ENCODE results near the gene SLC1A5. TPM values are rescaled to one million over a fixed set of nuclear protein-coding genes. Genes with fewer than 3 reads are reported as not detected.

SLC1A5 gene
- total and polyA plus RNA-seq, 7 donors: 3.2 to 12.6 (median 7.8) TPM

- ATAC-seq (peak; percentile 29 to 65 (median 51)), DNase-seq (peak in 1 of 2 donors; percentile 61)
- WGBS, 3 donors: 36 to 50% (median 40%) methylated on average over 7 of the region's 7 CpGs
- no peak for TF ChIP-seq CTCF (IDR thresholded peaks at IDR 0.05)
- Histone ChIP-seq H3K36me3 (ENCODE audit: insufficient read depth in 1 of 2, low read depth in 1 of 2) (peaks cover 3 to 20% of the 10 kb centered on the region in 2 donors), H3K9me3 (no peaks in the 10 kb centered on the region), H3K27ac (peak overlapping the region; percentile 46), H3K27me3 (ENCODE audit: insufficient read depth in 3 of 3, low read length in 2 of 3) (no peaks in the 10 kb centered on the region), H3K4me1 (peaks cover 23% of the 10 kb centered on the region), H3K4me3 (no peak overlapping the region)
- intact Hi-C loops (cut with DNase I): loop anchor here (5.0 to 10.0 kb wide), 2 partner anchors 232 to 235 kb away; no protein-coding TSS in a partner anchor
These were observed 28.5 kb downstream of the SLC1A5 start for GRCh38 chr19:46759817-46760333.

GRCh38 chr19:46759206-46759605 lies 29.2 kb downstream of the SLC1A5 start:
- Histone ChIP-seq H3K4me1 (peaks cover 23% of the 10 kb centered on the region), H3K4me3 (no peak overlapping the region), H3K36me3 (ENCODE audit: insufficient read depth in 1 of 2, low read depth in 1 of 2) (peaks cover 3 to 25% of the 10 kb centered on the region in 2 donors), H3K27ac (no peak overlapping the region), H3K9me3 (no peaks in the 10 kb centered on the region), H3K27me3 (ENCODE audit: insufficient read depth in 3 of 3, low read length in 2 of 3) (no peaks in the 10 kb centered on the region)
- WGBS, 3 donors: 75 to 85% (median 76%) methylated on average over 6 of the region's 6 CpGs
- no peak for ATAC-seq
- intact Hi-C loops (cut with DNase I): loop anchor here (5.0 to 10.0 kb wide), 2 partner anchors 233 to 236 kb away; no protein-coding TSS in a partner anchor
- TF ChIP-seq CTCF (IDR thresholded peaks at IDR 0.05): no peak
- no peak for DNase-seq

GRCh38 chr19:46756544-46756888 lies 31.9 kb downstream of the SLC1A5 start:
- DNase-seq (peak in 1 of 2 donors; percentile 29), ATAC-seq (no peak)
- intact Hi-C loops (cut with DNase I): loop anchor here (2.0 to 10.0 kb wide), 3 partner anchors 84 to 238 kb away; no protein-coding TSS in a partner anchor
- no peak overlapping the region for H3K27ac ChIP-seq
- no peak overlapping the region for H3K4me3 ChIP-seq
- H3K4me1 ChIP-seq: peaks cover 20% of the 10 kb centered on the region
- no peaks in the 10 kb centered on the region for H3K27me3 ChIP-seq (ENCODE audit: insufficient read depth in 3 of 3, low read length in 2 of 3)
- H3K36me3 ChIP-seq (ENCODE audit: insufficient read depth in 1 of 2, low read depth in 1 of 2): peaks cover 3 to 42% of the 10 kb centered on the region in 2 donors
- WGBS, 3 donors: 75 to 80% (median 80%) methylated on average over 29 to 30 of the region's 30 CpGs
- no peaks in the 10 kb centered on the region for H3K9me3 ChIP-seq
- TF ChIP-seq CTCF (IDR thresholded peaks at IDR 0.05): no peak

- Histone ChIP-seq H3K4me1 (peaks cover 15% of the 10 kb centered on the region), H3K4me3 (no peak overlapping the region), H3K9me3 (no peaks in the 10 kb centered on the region), H3K27ac (no peak overlapping the region), H3K27me3 (ENCODE audit: insufficient read depth in 3 of 3, low read length in 2 of 3) (no peaks in the 10 kb centered on the region), H3K36me3 (ENCODE audit: insufficient read depth in 1 of 2, low read depth in 1 of 2) (peaks cover 3 to 45% of the 10 kb centered on the region in 2 donors)
- intact Hi-C loops (cut with DNase I): loop anchor here (2.0 to 10.0 kb wide), 3 partner anchors 85 to 239 kb away; no protein-coding TSS in a partner anchor
- WGBS, 3 donors: 89 to 94% (median 90%) methylated on average over 72 to 86 of the region's 86 CpGs
- ATAC-seq (no peak), DNase-seq (no peak)
- TF ChIP-seq CTCF (IDR thresholded peaks at IDR 0.05): no peak
These were observed 32.4 kb downstream of the SLC1A5 start for GRCh38 chr19:46755853-46756543.
